H1 (cell line): ENCODE results near the gene CAPN8. TPM values are rescaled to one million over a fixed set of nuclear protein-coding genes. Genes with fewer than 3 reads are reported as not detected.

Source experiments
- CHD7 ChIP-seq: fragments of 300-600 bp; sonication (generic); IDR thresholded peaks from 2 replicates; pipeline ENCODE4 v1.7.1; 2012; ENCODE audit warnings: low read length, moderate library complexity, mild to moderate bottlenecking, inconsistent platforms; ENCODE audit not compliant: insufficient replicate concordance
- CREB1 ChIP-seq: IDR thresholded peaks from 2 replicates; pipeline ENCODE4 v1.6.1; 2012; ENCODE audit warnings: inconsistent platforms
- EGR1 ChIP-seq: IDR thresholded peaks from 2 replicates; pipeline ENCODE4 v1.6.1; 2011; ENCODE audit warnings: low read depth, low read length, borderline replicate concordance
- HDAC6 ChIP-seq: IDR thresholded peaks from one replicate; pipeline ENCODE4 v1.7.1; 2012; ENCODE audit warnings: low read depth, mild to moderate bottlenecking, inconsistent platforms, low read length, moderate library complexity
- polyA plus RNA-seq, 7 experiments: library from polyadenylated mRNA; depleted of rRNA in 3 of 7; stranded (reverse) in 5 of 7; unstranded in 2 of 7; fragments of >200 nt in 5 of 7; fragments of 200-250 nt in 2 of 7; gene quantifications; 1 replicate in 5 of 7; 2 replicates in 1 of 7; 4 replicates in 1 of 7; pipeline versions ENCODE4 v1.2.1 to v1.2.3, GENCODE V29; 2011 to 2013; ENCODE audit warnings: missing spikeins in 2 of 7, mixed read lengths in 2 of 7
- total RNA-seq: library from RNA; stranded (reverse); fragmentation: NEBNext Ultra II Directional; extraction: Animal tissue kit (Norgen Biotek cat#: 25700); gene quantifications from 2 replicates; pipeline ENCODE4 v1.2.1, GENCODE V29; 2021

Gene CAPN8
- total and polyA plus RNA-seq, 2 of the 8 experiments (the other 6 are each of a cell fraction or from before 2014, with no cell fraction given): 0.20 to 0.26 TPM

GRCh38 chr1:223709598-223709997, 44.1 kb upstream of the CAPN8 start (continued):
- TF ChIP-seq CHD7: no peak
- no peak for TF ChIP-seq EGR1
- no peak for TF ChIP-seq CREB1
- no peak for TF ChIP-seq HDAC6
